BLaER1 (cell line): ENCODE results near the gene PHKG2.
"Not testable (repeated sequence)": the region's sequence is repeated elsewhere in the genome, so short reads cannot be mapped to it uniquely, and the experiment has no call there.

ENCODE experiments used
- H3K27ac ChIP-seq: shearing (Covaris generic); formaldehyde crosslinking; 2 replicates; pipeline ENCODE4 v1.8.1; 2022
- H3K27me3 ChIP-seq: shearing (Covaris generic); formaldehyde crosslinking; 2 replicates; pipeline ENCODE4 v1.8.1; 2022
- H3K36me3 ChIP-seq: shearing (Covaris generic); formaldehyde crosslinking; 2 replicates; pipeline ENCODE4 v1.8.1; 2022
- H3K4me1 ChIP-seq: shearing (Covaris generic); formaldehyde crosslinking; 2 replicates; pipeline ENCODE4 v1.8.1; 2022
- H3K4me2 ChIP-seq: shearing (Covaris generic); formaldehyde crosslinking; 2 replicates; pipeline ENCODE4 v1.8.1; 2022
- H3K4me3 ChIP-seq: shearing (Covaris generic); formaldehyde crosslinking; 2 replicates; pipeline ENCODE4 v1.8.1; 2022
- H3K9ac ChIP-seq: shearing (Covaris generic); formaldehyde crosslinking; 2 replicates; pipeline ENCODE4 v1.8.1; 2022
- H3K9me3 ChIP-seq: shearing (Covaris generic); formaldehyde crosslinking; 2 replicates; pipeline ENCODE4 v1.8.1; 2022
- H4K20me1 ChIP-seq: shearing (Covaris generic); formaldehyde crosslinking; 2 replicates; pipeline ENCODE4 v1.8.1; 2022
- Cebpa-rat ChIP-seq: shearing (Covaris generic); IDR thresholded peaks from 2 replicates; pipeline ENCODE4 v1.8.1; 2022

The PHKG2 gene, protein sequence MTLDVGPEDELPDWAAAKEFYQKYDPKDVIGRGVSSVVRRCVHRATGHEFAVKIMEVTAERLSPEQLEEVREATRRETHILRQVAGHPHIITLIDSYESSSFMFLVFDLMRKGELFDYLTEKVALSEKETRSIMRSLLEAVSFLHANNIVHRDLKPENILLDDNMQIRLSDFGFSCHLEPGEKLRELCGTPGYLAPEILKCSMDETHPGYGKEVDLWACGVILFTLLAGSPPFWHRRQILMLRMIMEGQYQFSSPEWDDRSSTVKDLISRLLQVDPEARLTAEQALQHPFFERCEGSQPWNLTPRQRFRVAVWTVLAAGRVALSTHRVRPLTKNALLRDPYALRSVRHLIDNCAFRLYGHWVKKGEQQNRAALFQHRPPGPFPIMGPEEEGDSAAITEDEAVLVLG

DNA sequence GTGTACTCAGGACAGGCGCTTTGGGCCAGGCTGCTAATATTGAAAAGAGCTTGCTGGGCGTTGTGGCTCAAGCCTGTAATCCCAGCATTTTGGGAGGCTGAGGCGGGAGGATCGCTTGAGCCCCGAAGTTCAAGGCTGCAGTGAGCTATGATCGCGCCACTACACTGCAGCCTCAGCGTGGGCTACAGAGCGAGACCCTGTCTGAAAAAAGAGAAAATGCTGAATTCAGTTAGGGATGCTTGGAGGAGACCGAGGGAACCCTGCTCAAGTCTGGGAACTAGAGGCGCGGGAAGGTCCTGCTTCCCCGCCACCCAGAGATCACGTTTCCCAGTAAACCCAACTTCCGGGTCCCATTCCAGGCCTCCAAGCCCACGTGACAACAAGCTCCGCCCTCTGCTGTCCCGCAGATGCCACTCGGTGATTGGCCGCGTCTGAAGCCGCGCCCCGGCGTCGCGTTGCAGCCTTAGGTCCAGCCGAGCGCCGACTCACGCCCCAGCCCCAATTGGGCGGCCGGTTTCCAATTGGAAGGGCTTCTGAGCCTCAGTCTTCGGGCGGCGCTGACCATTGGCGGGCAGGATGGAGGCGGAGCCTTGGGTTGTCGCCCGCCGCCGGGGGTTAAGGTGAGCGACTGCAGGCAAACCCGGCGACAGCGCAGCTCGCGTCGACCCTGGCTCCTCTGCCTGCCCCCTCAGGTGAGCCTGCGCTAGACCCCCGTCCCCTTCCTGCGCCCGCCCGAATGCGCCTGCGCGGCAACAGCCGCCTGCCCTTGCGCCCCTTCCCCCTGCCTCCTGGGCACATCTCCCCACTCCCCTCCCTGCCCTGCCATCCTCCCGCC, at the start of gene PHKG2:
Gene PHKG2, plus strand, starts transcription at position 627 of the 835 bp plus-strand sequence. CDS start 396 bp downstream, outside the sequence.
- Histone ChIP-seq H3K4me2 (peak within 1 kb of the TSS; percentile 82), H3K4me3 (peak within 1 kb of the TSS; percentile 75), H3K9me3 (no peaks in the 10 kb centered on the region), H3K27ac (peak within 1 kb of the TSS; percentile 78), H3K27me3 (no peaks in the 10 kb centered on the region), H3K4me1 (peaks cover 17% of the 10 kb centered on the region), H3K9ac (peak within 1 kb of the TSS; percentile 78), H3K36me3 (peaks cover 54% of the 10 kb centered on the region), H4K20me1 (peaks cover 7% of the 10 kb centered on the region; the same call in 1 of the 2 replicates)
- TF ChIP-seq Cebpa-rat = no peak

DNA sequence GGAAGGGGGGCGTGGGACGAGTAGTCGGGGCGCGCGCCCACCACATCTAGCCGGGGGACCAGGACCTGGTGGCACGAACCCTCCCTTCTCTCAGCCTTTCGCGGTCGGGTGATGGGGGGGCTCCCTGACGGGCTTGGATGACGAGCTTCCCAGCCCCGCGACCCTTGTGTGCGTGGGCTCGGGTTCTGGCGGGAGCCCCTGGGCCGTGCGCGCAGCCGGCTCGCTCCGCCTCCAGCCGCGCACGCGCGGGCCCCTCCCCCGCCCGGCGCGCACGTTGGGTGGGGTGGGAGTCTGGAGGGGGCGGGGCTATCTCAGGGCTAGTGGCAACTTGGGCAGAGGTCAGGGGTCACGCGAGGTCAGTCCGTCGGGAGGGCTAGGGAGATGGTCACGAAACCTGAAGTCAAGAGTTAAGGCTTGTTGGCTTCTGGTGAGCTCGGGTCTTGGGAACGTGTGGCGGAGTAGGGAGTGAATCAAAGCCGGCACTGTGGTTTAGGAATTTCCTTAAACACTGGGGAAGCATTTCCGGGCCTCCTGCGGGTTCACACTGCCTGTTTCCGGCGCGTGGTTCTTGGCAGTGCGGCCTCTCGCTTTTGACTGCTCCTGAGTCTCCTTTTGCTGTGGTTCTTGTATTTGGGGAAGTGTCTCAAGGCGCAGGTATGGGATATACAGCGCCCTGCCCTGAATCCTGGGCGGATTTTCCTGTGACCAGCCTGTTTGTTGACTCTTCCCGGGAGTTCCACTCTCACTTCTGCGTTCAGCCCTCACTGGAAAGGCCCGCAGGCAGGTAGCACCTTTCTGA, 49.2 kb upstream of the PHKG2 start, which contains the start of gene SRCAP:
Gene SRCAP, plus strand, starts transcription at position 356 of the 799 bp plus-strand sequence. CDS start 1,654 bp downstream, outside the sequence.
- H3K4me2 ChIP-seq = peak within 1 kb of the TSS; percentile 92
- H3K36me3 ChIP-seq = peaks cover 42% of the 10 kb centered on the region
- peaks cover 33% of the 10 kb centered on the region for H4K20me1 ChIP-seq
- H3K27ac ChIP-seq = peak within 1 kb of the TSS; percentile 100
- H3K27me3 ChIP-seq = no peaks in the 10 kb centered on the region
- peak within 1 kb of the TSS; percentile 100 for H3K9ac ChIP-seq
- no peak for TF ChIP-seq Cebpa-rat
- peak within 1 kb of the TSS; percentile 98 for H3K4me3 ChIP-seq
- H3K4me1 ChIP-seq = peaks cover 52% of the 10 kb centered on the region
- no peaks in the 10 kb centered on the region for H3K9me3 ChIP-seq

DNA sequence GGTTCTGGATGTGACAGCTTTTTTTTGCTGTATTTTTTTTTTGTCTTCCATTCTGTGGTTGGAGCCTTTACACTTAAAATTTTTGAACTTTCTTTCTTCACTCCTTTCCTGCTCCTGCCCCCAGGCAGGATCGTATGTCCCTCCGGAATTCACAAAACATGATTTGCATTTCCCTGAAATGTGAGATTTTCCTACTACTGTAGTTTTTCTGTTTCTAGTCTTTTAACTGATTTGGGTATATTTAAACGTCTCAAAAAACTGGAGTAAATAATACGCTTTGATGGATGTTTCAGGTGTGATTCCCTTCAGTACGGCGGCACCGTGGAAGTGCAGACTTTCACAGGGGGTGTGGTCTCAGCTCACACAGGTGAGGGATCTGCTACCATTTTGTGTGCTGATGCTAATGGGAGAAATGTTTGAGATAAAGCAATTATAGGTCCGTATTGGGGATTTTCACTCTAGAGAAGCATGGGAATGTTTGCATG, 48.6 kb upstream of the PHKG2 start:
- peak overlapping the region; percentile 100 for H3K27ac ChIP-seq
- no peaks in the 10 kb centered on the region for H3K9me3 ChIP-seq
- H3K4me1 ChIP-seq = peaks cover 45% of the 10 kb centered on the region
- peaks cover 33% of the 10 kb centered on the region for H4K20me1 ChIP-seq
- peak overlapping the region; percentile 100 for H3K9ac ChIP-seq
- TF ChIP-seq Cebpa-rat = no peak
- peaks cover 49% of the 10 kb centered on the region for H3K36me3 ChIP-seq
- peak overlapping the region; percentile 98 for H3K4me3 ChIP-seq
- H3K27me3 ChIP-seq = no peaks in the 10 kb centered on the region
- peak overlapping the region; percentile 92 for H3K4me2 ChIP-seq

DNA sequence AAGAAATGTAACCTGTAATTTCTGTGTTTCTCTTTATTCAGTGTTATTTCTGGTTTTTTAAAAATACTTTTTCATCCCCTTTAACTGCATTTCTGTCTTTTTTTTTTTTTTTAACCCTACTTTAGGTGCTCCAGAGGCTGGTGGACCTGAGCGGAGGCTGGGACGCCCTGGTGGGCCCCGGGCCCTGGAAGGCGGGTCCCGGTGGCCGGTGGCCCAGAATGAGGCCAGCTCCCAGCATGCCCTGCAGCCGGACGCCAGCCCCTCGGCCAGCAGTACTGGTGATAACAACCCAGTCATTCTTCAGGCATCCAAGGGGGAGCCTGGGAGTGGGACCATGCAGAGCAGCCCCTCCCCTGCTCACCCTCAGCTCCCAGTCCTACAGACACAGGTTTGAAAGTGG, 47.7 kb upstream of the PHKG2 start:
- H3K27me3 ChIP-seq = no peaks in the 10 kb centered on the region
- no peak overlapping the region for H3K4me2 ChIP-seq
- no peak overlapping the region for H3K27ac ChIP-seq
- peaks cover 57% of the 10 kb centered on the region for H3K36me3 ChIP-seq
- TF ChIP-seq Cebpa-rat = no peak
- no peak overlapping the region for H3K4me3 ChIP-seq
- no peak overlapping the region for H3K9ac ChIP-seq
- peaks cover 36% of the 10 kb centered on the region for H4K20me1 ChIP-seq
- peaks cover 37% of the 10 kb centered on the region for H3K4me1 ChIP-seq
- no peaks in the 10 kb centered on the region for H3K9me3 ChIP-seq

DNA sequence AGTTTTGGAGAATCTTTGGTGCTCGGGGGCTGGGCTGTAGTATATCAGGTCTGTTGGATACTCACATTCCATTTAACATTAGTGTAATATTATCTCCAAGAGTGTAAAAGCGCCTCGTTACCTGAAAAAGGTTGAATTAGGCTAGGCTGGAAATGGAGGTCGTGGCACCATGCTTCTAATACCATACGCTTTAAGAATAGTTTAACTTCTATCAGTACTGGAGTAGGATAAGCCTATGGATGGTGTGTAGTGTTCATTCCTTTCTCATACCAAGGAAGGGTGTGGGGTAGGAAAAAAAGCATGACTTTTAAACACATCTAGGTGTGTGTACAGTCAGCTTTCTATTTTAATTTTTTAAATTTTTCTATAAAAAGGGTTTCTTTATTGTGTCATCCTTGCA, 47.3 kb upstream of the PHKG2 start:
- Histone ChIP-seq H3K27ac (no peak overlapping the region), H4K20me1 (peaks cover 39% of the 10 kb centered on the region)

DNA sequence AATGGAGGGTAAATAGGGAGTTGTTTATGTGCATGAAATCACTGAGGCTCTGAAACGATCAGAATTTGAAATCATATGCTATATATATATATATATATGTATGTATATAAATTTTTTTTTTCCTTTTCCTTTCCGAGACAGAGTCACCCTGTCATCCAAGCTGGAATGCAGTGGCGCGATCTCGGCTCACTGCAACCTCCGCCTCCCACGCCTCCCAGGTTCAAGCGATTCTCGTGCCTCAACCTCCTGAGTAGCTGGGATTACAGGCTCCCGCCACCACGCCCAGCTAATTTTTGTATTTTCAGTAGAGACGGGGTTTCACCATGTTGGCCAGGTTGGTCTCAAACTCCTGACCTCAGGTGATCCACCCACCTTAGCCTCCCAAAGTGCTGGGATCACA, 45.2 kb upstream of the PHKG2 start:
- Histone ChIP-seq H3K36me3 (peaks cover 83% of the 10 kb centered on the region), H3K4me1 (peaks cover 19% of the 10 kb centered on the region), H4K20me1 (peaks cover 52% of the 10 kb centered on the region)
- not testable (repeated sequence) for H3K9ac ChIP-seq, H3K9me3 ChIP-seq, H3K4me3 ChIP-seq, H3K4me2 ChIP-seq, H3K27me3 ChIP-seq, H3K27ac ChIP-seq

More for the DNA sequence above, 47.3 kb upstream of the PHKG2 start:
- no peak overlapping the region for H3K4me2 ChIP-seq
- H3K4me1 ChIP-seq = peaks cover 32% of the 10 kb centered on the region
- no peak overlapping the region for H3K9ac ChIP-seq
- H3K9me3 ChIP-seq = no peaks in the 10 kb centered on the region
- no peaks in the 10 kb centered on the region for H3K27me3 ChIP-seq
- TF ChIP-seq Cebpa-rat = no peak
- peaks cover 62% of the 10 kb centered on the region for H3K36me3 ChIP-seq
- no peak overlapping the region for H3K4me3 ChIP-seq

DNA sequence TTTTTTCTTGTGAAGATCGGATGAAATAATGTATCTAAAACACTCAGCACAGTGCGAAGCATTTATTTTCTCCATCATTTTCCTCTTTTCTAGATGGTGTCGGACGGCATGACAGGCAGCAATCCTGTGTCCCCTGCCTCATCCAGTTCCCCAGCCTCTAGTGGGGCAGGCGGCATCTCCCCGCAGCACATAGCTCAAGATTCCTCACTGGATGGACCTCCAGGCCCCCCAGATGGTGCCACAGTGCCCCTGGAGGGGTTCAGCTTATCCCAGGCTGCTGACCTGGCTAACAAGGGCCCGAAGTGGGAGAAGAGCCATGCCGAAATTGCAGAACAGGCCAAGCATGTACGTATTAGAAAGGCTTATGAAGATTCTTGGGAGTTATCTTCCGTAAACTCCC, 44.3 kb upstream of the PHKG2 start:
- Histone ChIP-seq H3K4me3 (no peak overlapping the region), H3K36me3 (peaks cover 92% of the 10 kb centered on the region), H3K4me2 (no peak overlapping the region), H3K9ac (no peak overlapping the region), H3K9me3 (no peaks in the 10 kb centered on the region), H3K4me1 (peaks cover 19% of the 10 kb centered on the region), H3K27me3 (no peaks in the 10 kb centered on the region), H3K27ac (no peak overlapping the region), H4K20me1 (peaks cover 59% of the 10 kb centered on the region)
- no peak for TF ChIP-seq Cebpa-rat

DNA sequence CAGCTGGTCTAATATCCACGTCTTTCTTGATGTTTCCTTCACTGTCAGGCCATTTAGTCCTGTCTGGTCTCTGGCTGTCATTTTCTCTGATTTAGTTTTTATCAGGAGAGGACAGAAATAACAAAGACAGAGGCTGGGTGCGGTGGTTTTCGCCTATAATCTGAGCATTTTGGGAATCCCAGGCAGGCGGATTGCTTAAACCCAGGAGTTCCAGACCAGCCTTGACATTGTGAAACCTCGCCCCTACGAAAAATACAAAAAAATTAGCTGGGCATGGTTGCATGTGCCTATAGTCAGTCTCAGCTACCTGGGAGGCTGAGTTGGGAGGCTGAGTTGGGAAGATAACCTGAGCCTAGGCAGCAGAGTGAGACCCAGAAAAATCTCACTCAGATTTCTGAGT, 42.2 kb upstream of the PHKG2 start:
- Histone ChIP-seq H3K4me3 (no peak overlapping the region), H3K4me2 (no peak overlapping the region), H3K36me3 (peaks cover 98% of the 10 kb centered on the region), H3K27ac (no peak overlapping the region), H3K9ac (no peak overlapping the region), H4K20me1 (peaks cover 58% of the 10 kb centered on the region), H3K9me3 (no peaks in the 10 kb centered on the region), H3K27me3 (0 out of 2 replicates have a peak, but pooled peaks cover 3% of the 10 kb centered on the region), H3K4me1 (no peaks in the 10 kb centered on the region)
- TF ChIP-seq Cebpa-rat = no peak

DNA sequence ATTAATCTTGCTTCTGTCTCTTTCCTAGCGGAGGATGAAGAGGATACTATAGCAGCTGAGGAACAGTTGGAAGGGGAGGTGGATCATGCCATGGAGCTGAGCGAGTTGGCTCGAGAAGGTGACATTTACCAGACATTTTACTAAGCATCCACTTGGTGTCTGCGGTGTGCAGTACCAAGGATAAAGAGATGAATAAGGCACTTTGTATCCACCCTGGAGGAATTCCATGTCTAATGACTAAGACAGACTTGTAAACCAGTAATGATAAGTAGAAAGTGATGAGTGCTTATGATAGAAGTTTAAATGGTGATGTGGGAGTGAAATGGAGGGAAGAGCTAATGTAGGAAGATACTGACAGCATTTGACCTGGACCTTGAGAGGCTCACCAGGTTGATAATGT, 37.3 kb upstream of the PHKG2 start:
- 0 out of 2 replicates have a peak, but pooled peaks cover 3% of the 10 kb centered on the region for H3K27me3 ChIP-seq
- no peak overlapping the region for H3K9ac ChIP-seq
- no peaks in the 10 kb centered on the region for H3K9me3 ChIP-seq
- TF ChIP-seq Cebpa-rat = no peak
- no peak overlapping the region for H3K27ac ChIP-seq
- no peak overlapping the region for H3K4me3 ChIP-seq
- peaks cover 15% of the 10 kb centered on the region for H3K4me1 ChIP-seq
- H3K4me2 ChIP-seq = no peak overlapping the region
- H3K36me3 ChIP-seq = peaks cover 100% of the 10 kb centered on the region
- peaks cover 77% of the 10 kb centered on the region for H4K20me1 ChIP-seq
